AML-193 (cell line): ENCODE data around the gene EPB42.

Experiments
- DNase-seq, 2 experiments: peaks; one replicate each; lab custom pipeline; 2025; lab: John Stamatoyannopoulos, UW

Gene EPB42

GRCh38 chr15:43220991-43221403 lies at the start of gene EPB42:
EPB42 (minus strand) TSS chr15:43221018; CDS start chr15:43220825, 193 bp downstream.
- DNase-seq, result no peak

GRCh38 chr15:43270113-43270665 lies 49.4 kb upstream of the EPB42 start:
- DNase-seq, result no peak

GRCh38 chr15:43268111-43269105 lies 47.6 kb upstream of the EPB42 start:
- peak; percentile 32 to 46 for DNase-seq

- no peak for DNase-seq
Observed at GRCh38 chr15:43267439-43267838, 46.6 kb upstream of the EPB42 start.

GRCh38 chr15:43266834-43267233 lies 46.0 kb upstream of the EPB42 start, which contains the start of gene TGM5:
TGM5 (minus strand) TSS chr15:43266928; CDS start chr15:43266849, 79 bp downstream.
- DNase-seq, result no peak

- DNase-seq, result no peak
Observed at GRCh38 chr15:43266386-43266785, 45.6 kb upstream of the EPB42 start.

- DNase-seq, result no peak
Observed at GRCh38 chr15:43260011-43260615, 39.3 kb upstream of the EPB42 start.

GRCh38 chr15:43258781-43259180 lies 38.0 kb upstream of the EPB42 start:
- no peak for DNase-seq

GRCh38 chr15:43256341-43256740 lies 35.5 kb upstream of the EPB42 start:
- no peak for DNase-seq

- DNase-seq, result no peak
Observed at GRCh38 chr15:43255376-43255775, 34.6 kb upstream of the EPB42 start.

GRCh38 chr15:43253431-43254403 lies 32.9 kb upstream of the EPB42 start:
- no peak for DNase-seq

- DNase-seq, result no peak
Observed at GRCh38 chr15:43251871-43252250, 31.0 kb upstream of the EPB42 start.

GRCh38 chr15:43251185-43251870 lies 30.5 kb upstream of the EPB42 start:
- DNase-seq, result no peak

GRCh38 chr15:43250785-43251184 lies 30.0 kb upstream of the EPB42 start:
- no peak for DNase-seq

GRCh38 chr15:43249699-43250203 lies 28.9 kb upstream of the EPB42 start:
- DNase-seq, result peak; percentile 97 to 98

- DNase-seq, result no peak
Observed at GRCh38 chr15:43249236-43249635, 28.4 kb upstream of the EPB42 start.

GRCh38 chr15:43246261-43246774 lies 25.5 kb upstream of the EPB42 start:
- no peak for DNase-seq

GRCh38 chr15:43244092-43244491 lies 23.3 kb upstream of the EPB42 start:
- DNase-seq, result no peak

GRCh38 chr15:43243020-43243645 lies 22.3 kb upstream of the EPB42 start:
- no peak for DNase-seq

GRCh38 chr15:43242616-43243015 lies 21.8 kb upstream of the EPB42 start:
- no peak for DNase-seq
